Left lung (tissue), 10 donors: Measurements from ENCODE around the gene MCM8. TPM values are rescaled to one million over a fixed set of nuclear protein-coding genes. Genes with fewer than 3 reads are reported as not detected.

Experiments used
- ATAC-seq: fragments of 200-7000 bp; cut with Tn5 transposase; one replicate; pipeline ENCODE4 v1.9.1; 2020; ENCODE audit warnings: moderate library complexity
- DNase-seq, 4 donors: peaks; one replicate each; pipeline ENCODE4 v3.0.0-alpha.2; 2013 to 2020
- H3K27ac ChIP-seq, 2 donors: fragments of 200-600 bp; sonication (generic) in 1 of 2; one replicate each; pipeline versions ENCODE4 v1.5.0 to v1.8.0; 2020 to 2021
- H3K27me3 ChIP-seq, 2 donors: fragments of 200-600 bp; sonication (generic) in 1 of 2; one replicate each; pipeline versions ENCODE4 v1.5.0 to v1.8.0; 2020 to 2021
- H3K36me3 ChIP-seq, 2 donors: fragments of 200-600 bp; sonication (generic) in 1 of 2; one replicate each; pipeline versions ENCODE4 v1.5.0 to v1.8.0; 2020 to 2021
- H3K4me1 ChIP-seq, 2 donors: fragments of 200-600 bp; one replicate each; pipeline ENCODE4 v1.8.0; 2021
- H3K4me3 ChIP-seq, 2 donors: fragments of 200-600 bp; sonication (generic) in 1 of 2; one replicate each; pipeline versions ENCODE4 v1.5.0 to v1.8.0; 2020 to 2021; ENCODE audit warnings: mild to moderate bottlenecking in 1 of 2
- H3K9me3 ChIP-seq, 2 donors: fragments of 200-600 bp; sonication (generic) in 1 of 2; one replicate each; pipeline versions ENCODE4 v1.5.0 to v1.8.0; 2020 to 2021
- intact Hi-C, 2 donors: fragments of 100-400 bp; cut with DNase I; formaldehyde crosslinking; loops; one replicate each; pipeline versions ENCODE4 v1.11.2 to v1.14.2; 2022
- polyA plus RNA-seq, 6 donors: library from polyadenylated mRNA; unstranded; fragments of 120-200 nt; gene quantifications; one replicate each; pipeline ENCODE4 v1.2.1, GENCODE V29; 2013; ENCODE audit not compliant: insufficient read length in 6 of 6
- total RNA-seq, 2 donors: library from RNA; stranded (reverse); fragmentation: NEBNext Ultra II Directional; extraction: Animal tissue kit (Norgen Biotek cat#: 25700); gene quantifications; one replicate each; pipeline ENCODE4 v1.2.1, GENCODE V29; 2021
- TF ChIP-seq, protein P1 (sequence below), 2 donors: fragments of 200-600 bp; sonication (generic) in 1 of 2; IDR thresholded peaks; one replicate each; pipeline versions ENCODE4 v1.5.0 to v1.8.0; 2021; ENCODE audit warnings: antibody characterized with exemption in 2 of 2
- donor health status: DM: no; HTN: yes; CAD: no.
- donor health status: DM: no; HTN: no; CAD: no.

The MCM8 gene
- total and polyA plus RNA-seq, 8 donors, result 6.4 to 20.2 (median 15.3) TPM

- intact Hi-C loops, result no loop called here
- no peaks in the 10 kb centered on the region for H3K9me3 ChIP-seq
- DNase-seq, result no peak
- H3K4me1 ChIP-seq, result no peaks in the 10 kb centered on the region
- no peak overlapping the region for H3K27ac ChIP-seq
- H3K4me3 ChIP-seq, result no peak overlapping the region
- TF ChIP-seq, protein P1, sequence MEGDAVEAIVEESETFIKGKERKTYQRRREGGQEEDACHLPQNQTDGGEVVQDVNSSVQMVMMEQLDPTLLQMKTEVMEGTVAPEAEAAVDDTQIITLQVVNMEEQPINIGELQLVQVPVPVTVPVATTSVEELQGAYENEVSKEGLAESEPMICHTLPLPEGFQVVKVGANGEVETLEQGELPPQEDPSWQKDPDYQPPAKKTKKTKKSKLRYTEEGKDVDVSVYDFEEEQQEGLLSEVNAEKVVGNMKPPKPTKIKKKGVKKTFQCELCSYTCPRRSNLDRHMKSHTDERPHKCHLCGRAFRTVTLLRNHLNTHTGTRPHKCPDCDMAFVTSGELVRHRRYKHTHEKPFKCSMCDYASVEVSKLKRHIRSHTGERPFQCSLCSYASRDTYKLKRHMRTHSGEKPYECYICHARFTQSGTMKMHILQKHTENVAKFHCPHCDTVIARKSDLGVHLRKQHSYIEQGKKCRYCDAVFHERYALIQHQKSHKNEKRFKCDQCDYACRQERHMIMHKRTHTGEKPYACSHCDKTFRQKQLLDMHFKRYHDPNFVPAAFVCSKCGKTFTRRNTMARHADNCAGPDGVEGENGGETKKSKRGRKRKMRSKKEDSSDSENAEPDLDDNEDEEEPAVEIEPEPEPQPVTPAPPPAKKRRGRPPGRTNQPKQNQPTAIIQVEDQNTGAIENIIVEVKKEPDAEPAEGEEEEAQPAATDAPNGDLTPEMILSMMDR (IDR thresholded peaks at IDR 0.05), result no peak
- H3K27me3 ChIP-seq, result peaks cover 3 to 13% of the 10 kb centered on the region in 2 donors
- no peak for ATAC-seq
- peaks cover 0 to 34% of the 10 kb centered on the region in 2 donors for H3K36me3 ChIP-seq
Measured at GRCh38 chr20:6046432-6046831, 96.0 kb downstream of the MCM8 start.

GRCh38 chr20:6048391-6048790, 97.9 kb downstream of the MCM8 start:
- TF ChIP-seq, protein P1 (IDR thresholded peaks at IDR 0.05), result no peak
- Histone ChIP-seq H3K4me1 (peaks cover 3 to 12% of the 10 kb centered on the region in 2 donors), H3K27ac (no peak overlapping the region), H3K36me3 (peaks cover 0 to 14% of the 10 kb centered on the region in 2 donors), H3K27me3 (peaks cover 3 to 33% of the 10 kb centered on the region in 2 donors), H3K9me3 (no peaks in the 10 kb centered on the region), H3K4me3 (no peak overlapping the region)
- DNase-seq (no peak), ATAC-seq (no peak)
- intact Hi-C loops, result no loop called here

Other genes with a start within 250 kb of the MCM8 start
- 1 to 10 TPM; 5.4 to 6.8 TPM for gene SHLD1, start 200.3 kb upstream of the MCM8 start, total RNA-seq
- 1 to 10 TPM; 6.3 to 8.9 (median 8.3) TPM for gene SHLD1, start 200.3 kb upstream of the MCM8 start, polyA plus RNA-seq
- not detected for gene CHGB, start 39.1 kb upstream of the MCM8 start, total RNA-seq
- 1 to 10 TPM; 1.6 to 2.9 (median 1.8) TPM for gene CHGB, start 39.1 kb upstream of the MCM8 start, polyA plus RNA-seq
- 10 to 100 TPM in 1 of 2 donors, 1 to 10 TPM in 1; 7.3 to 13.3 TPM for gene TRMT6, start 119 bp upstream of the MCM8 start, total RNA-seq
- gene TRMT6, start 119 bp upstream of the MCM8 start, polyA plus RNA-seq, result 10 to 100 TPM; 10.9 to 14.5 (median 12.3) TPM
- gene CRLS1, start 55.5 kb downstream of the MCM8 start, total RNA-seq, result 10 to 100 TPM; 45.1 to 51.7 TPM
- gene CRLS1, start 55.5 kb downstream of the MCM8 start, polyA plus RNA-seq, result 10 to 100 TPM; 63.9 to 76.7 (median 70.2) TPM
- 10 to 100 TPM; 26.0 to 44.3 TPM for gene LRRN4, start 103.4 kb downstream of the MCM8 start, total RNA-seq
- gene LRRN4, start 103.4 kb downstream of the MCM8 start, polyA plus RNA-seq, result 1 to 10 TPM in 2 of 6 donors, under 1 TPM in 4; 0.31 to 1.6 (median 0.79) TPM
- 1 to 10 TPM; 5.3 to 7.2 TPM for gene FERMT1, start 172.4 kb downstream of the MCM8 start, total RNA-seq
- 1 to 10 TPM; 3.1 to 5.6 (median 4.4) TPM for gene FERMT1, start 172.4 kb downstream of the MCM8 start, polyA plus RNA-seq